HL-60 (cell line): ENCODE measurements around the gene DLK2.

ENCODE experiments used
- CTCF ChIP-seq: IDR thresholded peaks from one replicate; pipeline ENCODE4 v1.5.1; 2011; ENCODE audit warnings: low read length, control low read depth, inconsistent platforms; ENCODE audit not compliant: insufficient read depth
- POLR2AphosphoS5 ChIP-seq: IDR thresholded peaks from 2 replicates; pipeline ENCODE4 v1.6.1; 2012; ENCODE audit warnings: low read depth

GRCh38 chr6:43490523-43490939, 35.2 kb upstream of the DLK2 start:
- TF ChIP-seq CTCF (no peak), POLR2AphosphoS5 (no peak)
